Peyer's patch (tissue), 4 donors: ENCODE data around the gene CPEB4. TPM values are rescaled to one million over a fixed set of nuclear protein-coding genes. Genes with fewer than 3 reads are reported as not detected.

Experiments
- DNase-seq, 3 donors: peaks; one replicate each; pipeline ENCODE4 v3.0.0-alpha.2; 2017 to 2019
- H3K27ac ChIP-seq, 4 donors: fragments of 200-600 bp; sonication (generic); one replicate each; pipeline ENCODE4 v1.5.1; 2016 to 2019
- H3K27me3 ChIP-seq, 2 donors: fragments of 200-600 bp; sonication (generic); one replicate each; pipeline ENCODE4 v1.5.1; 2019
- H3K36me3 ChIP-seq, 3 donors: fragments of 200-600 bp; sonication (generic); one replicate each; pipeline ENCODE4 v1.5.1; 2016 to 2019
- H3K4me1 ChIP-seq, 4 donors: fragments of 200-600 bp; sonication (generic); one replicate each; pipeline ENCODE4 v1.5.1; 2016 to 2019
- H3K4me3 ChIP-seq, 4 donors: fragments of 200-600 bp; sonication (generic); 1 replicate in 3 of 4; 2 replicates in 1 of 4; pipeline ENCODE4 v1.5.1; 2016 to 2019; ENCODE audit warnings: mild to moderate bottlenecking in 1 of 4
- H3K9me3 ChIP-seq, 4 donors: fragments of 200-600 bp; sonication (generic); one replicate each; pipeline ENCODE4 v1.5.1; 2016 to 2019; ENCODE audit warnings: mild to moderate bottlenecking in 1 of 4
- CTCF ChIP-seq, 6 experiments: fragments of 450-650 bp in 4 of 6; fragments of 200-600 bp in 2 of 6; sonication (generic) in 1 of 6; IDR thresholded peaks; one replicate each; pipeline ENCODE4 v1.5.1; 2017 to 2019; ENCODE audit warnings: antibody characterized with exemption in 6 of 6, mild to moderate bottlenecking in 3 of 6, moderate library complexity in 1 of 6
- POLR2A ChIP-seq, 2 donors: fragments of 450-650 bp; IDR thresholded peaks; one replicate each; pipeline ENCODE4 v1.5.1; 2017; ENCODE audit warnings: antibody characterized with exemption in 2 of 2, mild to moderate bottlenecking in 2 of 2, moderate library complexity in 2 of 2
- total RNA-seq, 4 donors: library from RNA; depleted of rRNA; stranded (reverse); fragments of >200 nt; gene quantifications; one replicate each; pipeline ENCODE4 v1.1.0, GENCODE V29; 2016

CPEB4 gene
- total RNA-seq, 4 donors from 2014 or later, result 29.7 to 67.0 (median 57.6) TPM

- TF ChIP-seq POLR2A (IDR thresholded peaks at IDR 0.05) (no peak), CTCF (IDR thresholded peaks at IDR 0.05) (no peak)
- H3K27ac ChIP-seq, result no peak overlapping the region
Observed at GRCh38 chr5:173902743-173903142, 14.6 kb downstream of the CPEB4 start.

GRCh38 chr5:173903396-173904140, 15.4 kb downstream of the CPEB4 start:
- H3K27me3 ChIP-seq, result no peaks in the 10 kb centered on the region
- H3K4me3 ChIP-seq, result no peak overlapping the region
- TF ChIP-seq CTCF (IDR thresholded peaks at IDR 0.05) (no peak), POLR2A (IDR thresholded peaks at IDR 0.05) (no peak)
- H3K27ac ChIP-seq, result no peak overlapping the region
- no peaks in the 10 kb centered on the region for H3K9me3 ChIP-seq
- no peaks in the 10 kb centered on the region for H3K36me3 ChIP-seq
- H3K4me1 ChIP-seq, result peaks cover 0 to 15% (median 0%) of the 10 kb centered on the region in 4 donors
- DNase-seq, result no peak

More at GRCh38 chr5:173902743-173903142, 14.6 kb downstream of the CPEB4 start:
- no peaks in the 10 kb centered on the region for H3K36me3 ChIP-seq
- no peak overlapping the region for H3K4me3 ChIP-seq
- no peaks in the 10 kb centered on the region for H3K9me3 ChIP-seq
- H3K27me3 ChIP-seq, result no peaks in the 10 kb centered on the region
- peaks cover 0 to 8% (median 0%) of the 10 kb centered on the region in 4 donors for H3K4me1 ChIP-seq
- no peak for DNase-seq

GRCh38 chr5:173904151-173904550, 16.0 kb downstream of the CPEB4 start:
- Histone ChIP-seq H3K4me3 (no peak overlapping the region), H3K36me3 (no peaks in the 10 kb centered on the region), H3K27ac (no peak overlapping the region), H3K27me3 (no peaks in the 10 kb centered on the region), H3K4me1 (peaks cover 0 to 21% (median 0%) of the 10 kb centered on the region in 4 donors), H3K9me3 (no peaks in the 10 kb centered on the region)
- TF ChIP-seq CTCF (IDR thresholded peaks at IDR 0.05) (no peak), POLR2A (IDR thresholded peaks at IDR 0.05) (no peak)
- DNase-seq, result no peak

- Histone ChIP-seq H3K4me1 (peaks cover 0 to 26% (median 0%) of the 10 kb centered on the region in 4 donors), H3K27ac (peak overlapping the region in 1 of 4 donors; percentile 13)
Observed at GRCh38 chr5:173907284-173907683, 19.1 kb downstream of the CPEB4 start.

GRCh38 chr5:173907686-173908371, 19.7 kb downstream of the CPEB4 start:
- Histone ChIP-seq H3K9me3 (no peaks in the 10 kb centered on the region), H3K27ac (peak overlapping the region in 1 of 4 donors; percentile 13), H3K36me3 (peaks cover 0 to 10% (median 0%) of the 10 kb centered on the region in 3 donors), H3K4me3 (no peak overlapping the region), H3K27me3 (no peaks in the 10 kb centered on the region), H3K4me1 (peaks cover 0 to 27% (median 0%) of the 10 kb centered on the region in 4 donors)
- DNase-seq, result no peak
- TF ChIP-seq POLR2A (IDR thresholded peaks at IDR 0.05) (no peak), CTCF (IDR thresholded peaks at IDR 0.05) (no peak)

More at GRCh38 chr5:173907284-173907683, 19.1 kb downstream of the CPEB4 start:
- no peak overlapping the region for H3K4me3 ChIP-seq
- peaks cover 0 to 10% (median 0%) of the 10 kb centered on the region in 3 donors for H3K36me3 ChIP-seq
- no peak for TF ChIP-seq CTCF (IDR thresholded peaks at IDR 0.05)
- TF ChIP-seq POLR2A (IDR thresholded peaks at IDR 0.05), result no peak
- no peaks in the 10 kb centered on the region for H3K9me3 ChIP-seq
- no peak for DNase-seq
- H3K27me3 ChIP-seq, result no peaks in the 10 kb centered on the region
